ENCODE measurements around the gene GPR37L1.

DNA sequence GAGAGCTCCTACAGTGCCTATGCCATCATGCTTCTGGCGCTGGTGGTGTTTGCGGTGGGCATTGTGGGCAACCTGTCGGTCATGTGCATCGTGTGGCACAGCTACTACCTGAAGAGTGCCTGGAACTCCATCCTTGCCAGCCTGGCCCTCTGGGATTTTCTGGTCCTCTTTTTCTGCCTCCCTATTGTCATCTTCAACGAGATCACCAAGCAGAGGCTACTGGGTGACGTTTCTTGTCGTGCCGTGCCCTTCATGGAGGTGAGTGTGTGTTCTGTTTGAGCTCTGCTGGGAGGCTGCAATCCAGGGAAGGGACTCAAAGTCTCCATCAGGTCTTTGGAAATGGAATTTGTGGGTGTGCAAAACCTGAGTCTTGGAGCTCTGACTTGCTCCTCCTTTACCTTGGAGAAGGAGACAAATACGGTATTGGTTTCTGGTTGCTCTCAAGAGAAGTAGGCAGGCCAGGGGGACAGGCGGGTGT lies 658 bp downstream of the GPR37L1 start:
- TF ChIP-seq CTCF (IDR thresholded peaks at IDR 0.05; ENCODE audit: poor library complexity, severe bottlenecking) (no peak), POLR2AphosphoS5 (IDR thresholded peaks at IDR 0.05) (no peak)
